HG02798 (cell line): ENCODE measurements around the gene SLC25A3.
"Not testable (repeated sequence)": the region's sequence is repeated elsewhere in the genome, so short reads cannot be mapped to it uniquely, and the experiment has no call there.

ENCODE experiments used
- ATAC-seq: cut with Tn5 transposase; IDR thresholded peaks from one replicate; pipeline ENCODE4 v1.9.1; 2021; ENCODE audit warnings: mild to moderate bottlenecking; ENCODE audit not compliant: unreplicated experiment, poor library complexity

The SLC25A3 gene

DNA sequence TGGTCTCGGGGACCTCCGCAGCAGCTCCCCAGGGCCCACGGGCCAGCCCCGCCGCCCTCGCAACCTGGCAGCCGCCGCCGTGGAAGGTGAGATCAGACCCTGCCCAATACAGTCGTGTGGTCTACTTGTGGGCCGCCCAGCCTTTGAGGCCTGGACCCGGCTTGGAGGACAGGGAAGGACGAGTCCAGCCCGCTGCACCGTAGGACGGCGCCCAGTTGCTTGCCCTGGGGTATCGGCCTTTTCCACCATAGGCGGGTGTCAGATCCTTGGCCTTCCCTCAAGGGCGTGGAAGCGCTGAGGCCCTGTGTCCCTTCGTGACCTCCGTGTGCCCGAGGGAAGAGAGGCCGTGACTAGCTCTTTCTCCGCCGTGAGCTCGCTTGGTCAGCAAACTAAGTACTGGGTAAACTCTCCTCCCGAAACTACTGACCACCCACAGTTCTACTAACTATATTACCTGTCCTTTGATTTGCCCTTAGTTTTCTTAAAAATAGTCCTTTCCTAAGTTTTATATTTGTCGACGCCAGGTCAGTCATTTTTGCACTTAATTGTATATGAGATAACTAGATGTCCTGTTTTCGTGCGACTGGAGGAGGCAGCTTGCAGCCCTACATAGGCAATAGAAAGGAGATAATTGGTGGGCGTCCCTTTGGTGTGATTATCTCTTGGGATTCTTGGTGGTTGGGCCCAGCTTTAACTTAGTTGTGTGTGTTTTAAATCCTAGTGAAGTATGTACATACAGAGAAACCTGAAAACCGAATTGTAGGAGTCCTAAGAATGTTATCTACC is 757 bp downstream of the SLC25A3 start:
- ATAC-seq, result no peak

DNA sequence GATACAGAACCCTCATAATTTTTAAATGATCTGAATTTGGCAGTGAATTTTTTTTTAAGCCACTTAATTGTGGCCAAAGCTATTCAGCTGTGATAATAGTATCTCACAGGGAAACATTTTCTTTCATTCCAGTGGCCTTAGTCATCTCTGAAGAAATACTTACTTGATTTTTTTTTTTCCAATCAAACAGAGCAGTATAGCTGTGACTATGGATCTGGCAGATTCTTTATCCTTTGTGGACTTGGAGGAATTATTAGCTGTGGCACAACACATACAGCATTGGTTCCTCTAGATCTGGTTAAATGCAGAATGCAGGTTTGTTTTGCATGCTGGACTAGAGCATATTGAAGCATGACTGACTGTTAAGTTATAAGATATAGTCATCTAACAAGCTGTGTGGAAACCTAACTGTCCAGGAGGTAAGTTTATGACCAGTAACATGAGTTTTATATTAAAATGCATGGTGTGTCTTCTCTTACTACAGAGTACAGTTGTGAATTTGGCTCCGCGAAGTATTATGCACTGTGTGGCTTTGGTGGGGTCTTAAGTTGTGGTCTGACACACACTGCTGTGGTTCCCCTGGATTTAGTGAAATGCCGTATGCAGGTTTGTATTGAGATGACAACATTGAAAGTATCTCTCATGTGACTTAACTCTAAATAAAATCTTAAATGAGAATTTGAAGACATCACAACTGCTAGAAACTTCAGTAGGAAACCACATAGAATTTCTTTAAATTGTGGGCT is 1.9 kb downstream of the SLC25A3 start:
- no peak for ATAC-seq

DNA sequence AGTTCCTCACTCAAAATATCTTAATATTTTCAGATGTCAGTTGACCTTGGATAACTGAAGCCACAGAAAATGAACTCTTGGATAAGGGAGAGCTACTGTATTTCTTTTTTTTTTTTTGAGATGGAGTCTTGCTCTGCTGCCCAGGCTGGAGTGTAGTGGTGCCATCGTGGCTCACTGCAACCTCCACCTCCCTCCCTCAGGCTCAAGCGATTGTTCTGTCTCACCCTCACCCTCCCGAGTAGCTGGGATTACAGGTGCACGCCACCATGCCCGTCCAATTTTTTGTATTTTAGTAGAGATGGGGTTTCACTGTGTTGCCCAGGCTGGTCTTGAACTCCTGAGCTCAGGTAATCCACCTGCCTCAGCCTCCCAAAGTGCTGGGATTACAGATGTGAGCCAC is 3.8 kb downstream of the SLC25A3 start:
- ATAC-seq, result not testable (repeated sequence)

DNA sequence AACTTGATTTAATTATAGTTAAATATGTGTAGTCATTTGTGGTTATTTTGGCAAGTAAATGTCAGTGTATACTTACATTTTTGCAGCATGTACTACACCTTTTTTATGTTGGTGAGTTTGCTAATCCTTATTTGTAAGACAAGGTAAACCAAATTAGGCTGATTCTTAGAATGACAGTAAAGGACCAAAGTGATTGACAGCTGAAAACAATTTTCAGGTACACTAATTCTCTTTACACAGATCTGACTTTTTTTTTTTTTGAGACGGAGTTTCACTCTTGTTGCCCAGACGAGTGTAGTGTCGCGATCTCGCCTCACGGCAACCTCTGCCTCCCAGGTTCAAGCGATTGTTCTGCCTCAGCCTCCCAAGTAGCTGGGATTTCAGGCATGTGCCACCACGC is 8.4 kb downstream of the SLC25A3 start:
- ATAC-seq, result no peak

DNA sequence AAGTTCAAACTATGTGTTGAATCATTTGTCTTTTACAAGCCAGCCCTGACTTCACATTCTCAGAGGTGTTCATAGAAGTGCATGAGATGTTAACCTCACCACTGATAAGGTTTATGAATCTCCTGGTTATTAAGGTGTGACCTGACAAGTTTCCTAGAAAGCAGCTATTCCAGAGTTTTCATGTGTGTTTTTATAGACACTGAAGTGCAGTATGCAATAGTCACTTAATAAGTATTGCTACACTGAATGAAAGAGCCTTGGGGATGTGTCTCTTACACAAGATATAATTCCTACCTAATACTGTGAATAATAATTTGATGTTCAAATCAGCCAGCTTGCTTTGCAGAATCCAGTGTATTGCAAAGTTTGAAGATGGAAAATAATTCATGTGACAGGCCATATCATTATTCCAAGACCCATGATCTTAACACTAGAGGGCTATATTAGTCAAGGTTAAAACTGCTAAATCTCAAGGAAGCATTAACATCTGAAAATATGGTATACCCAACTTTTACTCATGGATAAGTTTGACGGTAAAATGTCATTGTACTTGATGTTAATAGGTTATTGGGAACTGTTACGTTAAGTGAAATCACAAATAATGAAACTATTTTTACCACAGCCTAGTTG is 13.0 kb downstream of the SLC25A3 start:
- ATAC-seq, result no peak

DNA sequence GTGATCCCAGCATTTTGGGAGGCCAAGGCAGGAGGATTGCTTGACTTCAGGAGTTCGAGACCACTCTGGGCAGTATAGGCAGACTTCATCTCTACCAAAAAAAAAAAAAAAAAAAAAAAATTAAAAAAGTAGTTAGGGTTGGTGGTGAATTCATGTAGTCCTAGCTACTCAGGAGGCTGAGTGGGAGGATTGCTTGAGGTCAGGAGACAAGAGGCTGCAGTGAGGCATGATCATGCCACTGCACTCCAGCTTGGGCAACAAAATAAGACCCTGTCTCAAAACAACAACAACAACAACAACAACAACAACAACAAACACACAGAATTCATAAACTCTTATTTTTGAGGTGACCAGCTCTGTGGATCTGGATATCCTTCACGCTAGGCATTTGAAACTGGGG is 17.1 kb downstream of the SLC25A3 start:
- no peak for ATAC-seq

DNA sequence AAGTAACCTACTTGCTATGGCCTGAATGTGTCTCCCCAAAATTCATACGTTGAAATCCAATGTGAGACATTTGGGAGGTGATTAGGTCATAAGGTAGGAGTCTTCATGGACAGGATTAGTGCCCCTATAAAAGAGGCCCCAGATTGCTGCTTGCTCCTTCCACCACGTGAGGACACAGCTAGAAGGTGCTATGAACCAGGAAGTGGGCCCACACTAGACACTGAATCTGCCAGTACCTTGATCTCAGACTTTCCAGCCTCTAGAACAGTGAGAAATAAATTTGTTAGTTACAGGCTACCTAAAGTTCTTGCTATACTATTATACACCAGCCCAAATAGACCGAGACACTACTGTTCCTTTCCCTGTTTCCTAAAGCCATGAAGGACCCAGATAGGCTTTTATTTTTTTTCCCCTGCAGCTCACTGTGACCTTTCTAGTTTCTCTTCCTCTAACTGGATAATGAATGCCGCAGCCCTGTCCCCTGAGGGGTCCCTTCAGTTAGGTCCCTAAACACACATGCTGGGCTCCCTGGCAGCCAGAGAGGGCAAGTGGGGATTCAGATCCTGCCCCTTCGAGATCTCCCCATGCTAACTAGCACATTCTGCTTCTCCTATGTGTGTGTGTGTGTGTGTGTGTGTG is 19.3 kb downstream of the SLC25A3 start:
- peak; percentile 89 for ATAC-seq

DNA sequence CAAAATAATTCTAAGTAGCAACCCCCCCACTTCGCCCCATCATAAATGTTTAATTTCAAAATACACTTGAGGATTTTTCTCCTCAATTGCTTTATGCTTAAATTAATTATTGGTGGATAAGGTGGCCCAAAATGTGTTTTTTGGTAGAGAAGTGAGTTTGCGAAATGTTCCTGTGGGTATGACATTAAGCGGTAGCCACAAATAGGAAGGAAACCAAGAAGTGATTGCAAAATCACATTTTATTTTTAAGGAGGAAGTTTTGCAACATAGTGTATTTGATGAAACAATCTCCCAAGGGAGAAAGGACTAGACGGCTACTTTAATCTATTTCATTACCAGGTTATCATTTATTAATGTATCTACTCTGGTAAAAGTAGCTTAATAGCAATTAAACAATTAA is 25.5 kb downstream of the SLC25A3 start:
- no peak for ATAC-seq

DNA sequence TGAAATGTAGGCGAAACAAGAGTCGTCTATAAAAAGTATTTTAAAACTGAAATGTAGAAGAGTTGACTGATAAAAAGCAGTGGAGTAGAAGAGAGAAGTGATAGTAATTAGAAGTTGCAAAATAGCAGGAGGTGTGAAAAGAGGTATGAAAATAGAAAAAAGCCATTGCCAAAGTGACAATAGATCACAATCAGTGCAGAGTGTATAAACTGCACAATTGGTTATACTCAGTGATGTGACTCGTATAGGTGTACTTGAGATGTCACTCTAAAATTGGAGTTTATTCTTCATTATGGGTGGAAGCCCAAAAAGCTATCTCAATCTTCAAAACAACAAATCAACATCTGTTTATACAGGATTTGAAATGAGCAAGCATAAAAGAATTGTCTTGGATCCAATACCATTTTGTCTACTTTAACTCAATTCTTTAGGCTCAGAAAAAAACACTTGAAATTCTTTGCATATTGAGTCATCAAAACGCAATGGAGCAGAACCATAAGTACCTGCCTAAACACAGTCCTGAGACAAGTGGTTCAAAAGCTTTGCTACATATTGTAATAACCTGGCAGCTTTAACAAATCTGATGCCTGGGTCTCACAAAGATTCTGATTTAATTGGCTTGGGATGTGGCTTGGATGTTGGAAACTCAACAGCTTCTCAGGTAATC is 42.3 kb downstream of the SLC25A3 start:
- ATAC-seq, result peak; percentile 86

DNA sequence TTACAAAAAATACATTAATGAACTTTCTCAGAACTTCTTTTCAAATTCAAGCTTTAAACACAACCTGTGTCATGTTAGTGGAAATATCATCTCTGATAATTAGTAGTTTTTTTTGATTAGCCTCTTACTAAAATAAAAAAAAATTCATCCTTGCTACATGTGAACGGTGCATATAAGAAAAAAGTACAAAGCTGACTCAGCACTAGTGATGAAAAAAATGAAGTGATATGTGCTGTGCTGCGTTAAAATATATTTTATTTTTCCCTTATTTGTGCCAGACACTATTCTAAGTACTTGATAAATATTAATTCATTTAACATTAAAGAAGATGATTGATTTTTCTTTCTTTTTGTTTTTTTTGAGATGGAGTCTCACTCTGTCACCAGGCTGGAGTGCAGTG is 43.6 kb downstream of the SLC25A3 start:
- no peak for ATAC-seq

DNA sequence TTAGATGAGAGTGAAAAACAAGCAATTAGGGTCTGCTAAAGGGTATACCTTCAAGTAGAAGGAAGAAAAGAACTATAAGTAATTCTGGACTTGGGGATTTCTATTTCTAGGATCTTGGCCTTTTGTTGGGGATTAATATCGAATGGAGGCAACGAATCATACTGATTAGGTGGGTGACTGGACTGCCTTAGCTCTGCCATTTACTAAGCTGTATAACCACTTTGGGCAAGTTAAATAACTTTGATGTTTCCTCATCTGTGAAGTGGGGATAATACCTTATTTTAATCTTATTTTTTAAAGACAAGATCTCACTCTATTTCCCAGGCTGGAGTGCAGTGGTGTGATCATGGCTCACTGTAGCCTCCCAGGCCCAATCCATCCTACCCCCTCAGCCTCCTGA is 44.5 kb downstream of the SLC25A3 start:
- ATAC-seq, result no peak

DNA sequence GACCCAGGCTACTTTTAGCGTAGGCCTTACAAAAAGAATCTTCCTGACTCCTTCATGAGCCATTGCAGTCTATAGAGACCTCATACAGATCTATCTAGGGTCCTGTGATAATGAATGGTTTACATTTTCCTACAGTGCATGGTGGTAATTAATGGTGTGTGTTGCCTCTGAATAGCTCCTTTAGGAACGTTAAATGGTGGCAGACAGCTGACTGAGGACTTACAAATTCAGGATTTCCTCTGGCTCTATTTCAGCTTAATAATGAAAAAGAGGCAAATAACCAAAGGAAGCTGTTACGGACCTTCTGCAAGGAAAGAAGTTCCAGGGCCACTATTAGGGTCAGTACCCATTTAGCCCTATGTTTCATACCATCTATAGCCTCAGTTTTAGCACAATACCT is 46.0 kb downstream of the SLC25A3 start:
- ATAC-seq, result no peak

DNA sequence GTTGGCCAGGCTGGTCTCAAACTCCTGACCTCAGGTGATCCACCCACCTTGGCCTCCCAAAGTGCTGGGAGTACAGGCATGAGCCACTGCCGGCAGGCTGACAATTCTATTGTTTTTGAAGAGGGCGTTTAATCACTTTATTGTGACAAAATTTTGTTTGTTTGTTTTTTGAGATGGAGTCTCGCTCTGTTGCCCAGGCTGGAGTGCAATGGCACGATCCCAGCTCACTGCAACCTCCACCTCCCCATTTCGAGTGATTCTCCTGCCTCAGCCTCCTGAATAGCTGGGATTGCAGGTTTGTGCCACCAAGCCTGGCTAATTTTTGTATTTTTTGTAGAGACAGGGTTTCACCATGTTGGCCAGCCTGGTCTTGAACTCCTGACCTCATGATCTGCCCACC is 49.3 kb downstream of the SLC25A3 start:
- not testable (repeated sequence) for ATAC-seq

DNA sequence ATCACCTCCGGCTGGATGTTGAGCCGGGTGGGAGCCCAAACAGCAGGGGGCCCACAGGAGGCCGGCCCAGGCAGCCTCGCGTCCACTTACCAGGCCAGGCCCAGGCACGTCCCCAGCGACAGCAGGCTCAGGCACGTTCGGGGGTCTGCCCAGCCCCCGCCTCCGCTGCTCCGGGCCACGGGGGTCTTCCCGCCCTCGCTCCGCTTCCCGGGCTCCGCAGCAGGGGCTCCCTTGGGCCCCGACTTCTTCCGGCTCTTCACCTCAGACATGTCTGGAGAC is 50.9 kb downstream of the SLC25A3 start:
- peak; percentile 22 for ATAC-seq

DNA sequence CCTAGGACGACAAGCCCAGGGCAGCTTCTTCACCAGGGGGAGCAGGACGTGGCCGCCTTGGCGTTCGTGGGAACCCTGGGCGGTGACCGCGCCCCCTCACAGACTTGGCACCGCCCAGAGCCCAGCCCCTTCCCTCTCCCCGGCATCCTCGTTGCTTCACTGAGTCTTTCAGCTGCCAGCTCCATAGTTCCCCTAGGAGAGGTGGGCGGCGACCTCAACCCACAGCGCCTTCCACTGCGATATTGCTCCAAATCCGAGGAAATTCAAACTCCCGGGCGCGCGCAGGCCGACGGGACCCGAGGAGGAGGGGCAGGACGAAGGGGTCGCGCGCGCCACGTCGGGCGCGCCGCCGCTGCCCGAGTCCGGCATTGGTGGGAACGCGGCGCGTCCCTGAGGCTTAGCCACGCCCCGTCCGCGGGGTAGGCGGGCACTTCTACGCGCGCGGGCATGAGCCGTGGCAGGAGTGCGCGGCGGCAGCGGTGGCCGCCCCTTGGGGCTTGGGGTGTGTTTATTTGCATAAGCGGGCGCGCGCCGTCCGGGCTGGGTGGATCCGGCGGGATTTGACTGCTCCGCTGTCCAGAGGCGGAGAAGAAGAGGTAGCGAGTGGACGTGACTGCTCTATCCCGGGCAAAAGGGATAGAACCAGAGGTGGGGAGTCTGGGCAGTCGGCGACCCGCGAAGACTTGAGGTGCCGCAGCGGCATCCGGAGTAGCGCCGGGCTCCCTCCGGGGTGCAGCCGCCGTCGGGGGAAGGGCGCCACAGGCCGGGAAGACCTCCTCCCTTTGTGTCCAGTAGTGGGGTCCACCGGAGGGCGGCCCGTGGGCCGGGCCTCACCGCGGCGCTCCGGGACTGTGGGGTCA is 51.5 kb downstream of the SLC25A3 start, which contains the start of the genes APAF1 and IKBIP:
APAF1 (plus strand) TSS at position 579 of the 860 bp plus-strand sequence. CDS start 3,070 bp downstream, outside the sequence.
IKBIP (minus strand) TSS at position 77 of the 860 bp plus-strand sequence. CDS start 87 bp downstream, outside the sequence.
- ATAC-seq, result peak; percentile 90

DNA sequence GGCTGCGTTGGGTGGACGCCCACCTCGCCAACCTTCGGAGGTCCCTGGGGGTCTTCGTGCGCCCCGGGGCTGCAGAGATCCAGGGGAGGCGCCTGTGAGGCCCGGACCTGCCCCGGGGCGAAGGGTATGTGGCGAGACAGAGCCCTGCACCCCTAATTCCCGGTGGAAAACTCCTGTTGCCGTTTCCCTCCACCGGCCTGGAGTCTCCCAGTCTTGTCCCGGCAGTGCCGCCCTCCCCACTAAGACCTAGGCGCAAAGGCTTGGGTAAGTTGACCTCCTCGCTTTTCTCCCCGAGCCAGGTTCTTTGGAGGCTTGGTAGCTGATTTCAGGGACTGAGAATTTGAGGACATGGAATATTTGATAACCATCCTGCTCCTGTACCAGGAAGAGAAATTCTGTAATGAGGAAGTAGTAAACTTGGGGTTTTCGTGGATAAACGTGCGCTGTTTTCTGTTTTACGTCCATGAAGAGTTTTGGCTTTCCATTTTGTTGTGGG is 52.1 kb downstream of the SLC25A3 start:
- ATAC-seq, result peak; percentile 0

DNA sequence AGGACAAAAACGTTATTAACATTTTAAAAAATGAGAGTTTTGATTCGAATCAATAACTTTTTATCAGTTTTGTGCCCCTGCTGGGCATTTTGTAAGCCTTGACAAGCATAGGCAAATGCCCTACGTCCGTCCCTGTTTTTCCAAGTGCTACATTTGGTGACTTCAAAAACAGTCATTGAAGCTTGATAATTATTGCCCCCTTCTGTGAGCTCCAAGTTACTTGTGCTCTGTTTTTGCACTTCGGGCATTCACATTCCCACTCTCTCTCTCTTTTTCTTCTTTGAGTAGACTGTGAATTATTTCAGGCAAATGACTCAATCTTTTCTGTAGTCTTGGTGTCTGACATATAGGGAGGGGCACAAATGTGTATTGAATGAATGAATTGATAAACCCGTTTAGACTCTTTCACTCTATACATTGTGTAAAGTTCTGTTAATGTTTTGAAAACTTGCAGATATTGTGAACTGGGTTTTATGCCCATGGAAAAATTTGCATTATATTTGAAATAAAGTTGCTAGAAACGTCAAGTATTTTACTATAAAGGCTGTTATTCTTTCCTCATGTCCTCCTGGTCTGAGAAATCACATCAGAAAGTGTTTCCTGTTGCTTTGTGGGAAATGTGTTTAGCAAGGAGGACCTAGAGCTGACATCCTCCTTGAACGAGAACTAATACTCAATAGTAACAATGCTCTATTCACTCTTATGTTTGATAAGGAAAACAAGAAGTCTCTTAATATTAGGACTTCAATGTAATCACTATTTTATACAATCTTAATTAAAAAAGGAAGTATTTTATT is 53.0 kb downstream of the SLC25A3 start:
- no peak for ATAC-seq

DNA sequence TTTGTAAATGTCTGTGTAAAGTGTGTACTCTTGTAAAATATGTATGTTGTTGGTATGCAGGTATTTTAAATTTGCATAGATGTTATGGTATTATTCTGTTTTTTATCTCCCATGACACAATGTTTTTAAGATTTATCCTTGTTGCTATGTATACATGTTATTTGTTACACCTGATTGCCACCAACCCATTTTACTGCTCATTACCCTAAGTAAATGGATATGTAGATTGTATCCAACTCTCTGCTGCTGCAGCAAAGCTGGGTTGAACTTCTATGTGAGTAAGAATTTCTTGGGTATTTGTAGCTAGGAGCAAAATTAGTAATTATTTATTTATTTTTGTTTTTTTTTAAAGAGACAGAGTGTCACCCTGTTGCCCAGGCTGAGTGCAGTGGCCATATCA is 57.8 kb downstream of the SLC25A3 start:
- ATAC-seq, result no peak
